Measurements from ENCODE around the gene ARMC12. TPM values are rescaled to one million over a fixed set of nuclear protein-coding genes. Genes with fewer than 3 reads are reported as not detected.
"Not testable (repeated sequence)": the region's sequence is repeated elsewhere in the genome, so short reads cannot be mapped to it uniquely, and the experiment has no call there.

ARMC12 gene
- total RNA-seq, 1 donor from 2014 or later: 2.9 TPM

- no peaks in the 10 kb centered on the region for H3K36me3 Mint-ChIP-seq (ENCODE audit: low read depth)
- H3K9me3 Mint-ChIP-seq: no peaks in the 10 kb centered on the region
- H3K4me3 Mint-ChIP-seq: peak overlapping the region; percentile 42
- peak overlapping the region; percentile 0 for H3K27ac Mint-ChIP-seq (ENCODE audit: unreplicated experiment)
- no peak for TF ChIP-seq CTCF (conservative IDR thresholded peaks at IDR 0.05)
- H3K4me1 Mint-ChIP-seq: peaks cover 15% of the 10 kb centered on the region
- DNase-seq (ENCODE audit: low read depth, low spot score): no peak
- no peaks in the 10 kb centered on the region for H3K27me3 Mint-ChIP-seq (ENCODE audit: low read depth)
Measured at GRCh38 chr6:35691027-35691824, 45.6 kb upstream of the ARMC12 start.

GRCh38 chr6:35694462-35694861 lies 42.4 kb upstream of the ARMC12 start:
- Mint-ChIP-seq H3K4me1 (no peaks in the 10 kb centered on the region), H3K27me3 (ENCODE audit: low read depth) (no peaks in the 10 kb centered on the region), H3K9me3 (no peaks in the 10 kb centered on the region), H3K27ac (ENCODE audit: unreplicated experiment) (no peak overlapping the region), H3K36me3 (ENCODE audit: low read depth) (no peaks in the 10 kb centered on the region), H3K4me3 (no peak overlapping the region)
- no peak for DNase-seq (ENCODE audit: low read depth, low spot score)
- no peak for TF ChIP-seq CTCF (conservative IDR thresholded peaks at IDR 0.05)

GRCh38 chr6:35698430-35698829 lies 38.4 kb upstream of the ARMC12 start:
- not testable (repeated sequence) for H3K4me1 Mint-ChIP-seq; H3K27ac Mint-ChIP-seq (ENCODE audit: unreplicated experiment); DNase-seq (ENCODE audit: low read depth, low spot score); H3K9me3 Mint-ChIP-seq; H3K27me3 Mint-ChIP-seq (ENCODE audit: low read depth); H3K36me3 Mint-ChIP-seq (ENCODE audit: low read depth); H3K4me3 Mint-ChIP-seq

- no peak for DNase-seq (ENCODE audit: low read depth, low spot score)
- no peaks in the 10 kb centered on the region for H3K27me3 Mint-ChIP-seq (ENCODE audit: low read depth)
- peaks cover 1% of the 10 kb centered on the region for H3K36me3 Mint-ChIP-seq (ENCODE audit: low read depth)
- H3K4me1 Mint-ChIP-seq: no peaks in the 10 kb centered on the region
- H3K4me3 Mint-ChIP-seq: no peak overlapping the region
- no peak for TF ChIP-seq CTCF (conservative IDR thresholded peaks at IDR 0.05)
- H3K27ac Mint-ChIP-seq (ENCODE audit: unreplicated experiment): no peak overlapping the region
- H3K9me3 Mint-ChIP-seq: peaks cover 1% of the 10 kb centered on the region
Measured at GRCh38 chr6:35698858-35699257, 38.0 kb upstream of the ARMC12 start.

GRCh38 chr6:35703554-35703953 lies 33.3 kb upstream of the ARMC12 start:
- H3K9me3 Mint-ChIP-seq: peaks cover 6% of the 10 kb centered on the region
- no peak for TF ChIP-seq CTCF (conservative IDR thresholded peaks at IDR 0.05)
- no peaks in the 10 kb centered on the region for H3K27me3 Mint-ChIP-seq (ENCODE audit: low read depth)
- no peak for DNase-seq (ENCODE audit: low read depth, low spot score)
- no peak overlapping the region for H3K4me3 Mint-ChIP-seq
- H3K27ac Mint-ChIP-seq (ENCODE audit: unreplicated experiment): no peak overlapping the region
- no peaks in the 10 kb centered on the region for H3K4me1 Mint-ChIP-seq
- H3K36me3 Mint-ChIP-seq (ENCODE audit: low read depth): peaks cover 3% of the 10 kb centered on the region

GRCh38 chr6:35706468-35706867 lies 30.4 kb upstream of the ARMC12 start:
- TF ChIP-seq CTCF (conservative IDR thresholded peaks at IDR 0.05): no peak
- DNase-seq (ENCODE audit: low read depth, low spot score): no peak
- Mint-ChIP-seq H3K27ac (ENCODE audit: unreplicated experiment) (no peak overlapping the region), H3K27me3 (ENCODE audit: low read depth) (no peaks in the 10 kb centered on the region), H3K9me3 (peaks cover 6% of the 10 kb centered on the region), H3K36me3 (ENCODE audit: low read depth) (peaks cover 3% of the 10 kb centered on the region), H3K4me3 (no peak overlapping the region), H3K4me1 (no peaks in the 10 kb centered on the region)
